ENCODE data around the gene MMP8. TPM values are rescaled to one million over a fixed set of nuclear protein-coding genes. Genes with fewer than 3 reads are reported as not detected.

Gene MMP8
- polyA plus RNA-seq, 1 donor from 2014 or later, result not detected

DNA sequence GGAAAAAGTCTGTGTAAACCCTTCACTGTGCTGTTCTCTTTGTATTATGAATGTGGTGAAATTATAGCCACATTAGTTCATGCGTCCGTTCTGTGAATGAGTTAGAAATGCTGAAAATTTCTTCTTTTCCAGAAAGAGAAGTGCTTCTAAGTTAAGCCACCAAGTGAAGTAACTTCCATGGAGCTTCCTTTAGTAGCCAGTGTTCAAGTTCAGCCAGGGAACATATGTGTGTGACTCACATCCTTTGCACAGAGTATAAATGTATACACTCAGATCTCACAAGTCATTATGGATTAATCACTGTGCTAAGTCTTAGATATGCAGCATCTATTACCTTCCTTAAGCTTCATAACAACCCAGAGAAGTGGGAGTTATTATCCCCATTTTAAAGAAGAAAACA lies 3.1 kb upstream of the MMP8 start:
- no peak overlapping the region for H3K9ac ChIP-seq (ENCODE audit: low read length)
- H3K27ac ChIP-seq (ENCODE audit: low read length), result no peak overlapping the region
- H3K9me2 ChIP-seq (ENCODE audit: insufficient read depth, low read length), result no peaks in the 10 kb centered on the region
- no peaks in the 10 kb centered on the region for H3K36me3 ChIP-seq (ENCODE audit: insufficient read depth, low read length)
- H3K27me3 ChIP-seq (ENCODE audit: insufficient read depth, low read depth, low read length), result no peaks in the 10 kb centered on the region
- no peaks in the 10 kb centered on the region for H4K20me1 ChIP-seq (ENCODE audit: insufficient read depth)
- H2AFZ ChIP-seq (ENCODE audit: low read depth, low read length), result no peak overlapping the region
- no peak overlapping the region for H3K4me3 ChIP-seq (ENCODE audit: low read length)
- TF ChIP-seq EZH2 (IDR thresholded peaks at IDR 0.05; ENCODE audit: borderline replicate concordance, insufficient read depth, low read length, poor library complexity, severe bottlenecking), result no peak
- no peak for TF ChIP-seq SMC3 (conservative IDR thresholded peaks at IDR 0.05; ENCODE audit: poor library complexity)
- TF ChIP-seq RAD21 (conservative IDR thresholded peaks at IDR 0.05), result no peak
- TF ChIP-seq, protein P1, sequence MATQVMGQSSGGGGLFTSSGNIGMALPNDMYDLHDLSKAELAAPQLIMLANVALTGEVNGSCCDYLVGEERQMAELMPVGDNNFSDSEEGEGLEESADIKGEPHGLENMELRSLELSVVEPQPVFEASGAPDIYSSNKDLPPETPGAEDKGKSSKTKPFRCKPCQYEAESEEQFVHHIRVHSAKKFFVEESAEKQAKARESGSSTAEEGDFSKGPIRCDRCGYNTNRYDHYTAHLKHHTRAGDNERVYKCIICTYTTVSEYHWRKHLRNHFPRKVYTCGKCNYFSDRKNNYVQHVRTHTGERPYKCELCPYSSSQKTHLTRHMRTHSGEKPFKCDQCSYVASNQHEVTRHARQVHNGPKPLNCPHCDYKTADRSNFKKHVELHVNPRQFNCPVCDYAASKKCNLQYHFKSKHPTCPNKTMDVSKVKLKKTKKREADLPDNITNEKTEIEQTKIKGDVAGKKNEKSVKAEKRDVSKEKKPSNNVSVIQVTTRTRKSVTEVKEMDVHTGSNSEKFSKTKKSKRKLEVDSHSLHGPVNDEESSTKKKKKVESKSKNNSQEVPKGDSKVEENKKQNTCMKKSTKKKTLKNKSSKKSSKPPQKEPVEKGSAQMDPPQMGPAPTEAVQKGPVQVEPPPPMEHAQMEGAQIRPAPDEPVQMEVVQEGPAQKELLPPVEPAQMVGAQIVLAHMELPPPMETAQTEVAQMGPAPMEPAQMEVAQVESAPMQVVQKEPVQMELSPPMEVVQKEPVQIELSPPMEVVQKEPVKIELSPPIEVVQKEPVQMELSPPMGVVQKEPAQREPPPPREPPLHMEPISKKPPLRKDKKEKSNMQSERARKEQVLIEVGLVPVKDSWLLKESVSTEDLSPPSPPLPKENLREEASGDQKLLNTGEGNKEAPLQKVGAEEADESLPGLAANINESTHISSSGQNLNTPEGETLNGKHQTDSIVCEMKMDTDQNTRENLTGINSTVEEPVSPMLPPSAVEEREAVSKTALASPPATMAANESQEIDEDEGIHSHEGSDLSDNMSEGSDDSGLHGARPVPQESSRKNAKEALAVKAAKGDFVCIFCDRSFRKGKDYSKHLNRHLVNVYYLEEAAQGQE (IDR thresholded peaks at IDR 0.05; ENCODE audit: borderline replicate concordance), result no peak
- no peak for TF ChIP-seq POLR2AphosphoS5 (IDR thresholded peaks at IDR 0.05)
- no peak for TF ChIP-seq MXI1 (conservative IDR thresholded peaks at IDR 0.05; ENCODE audit: poor library complexity, severe bottlenecking)
- TF ChIP-seq, protein P2, sequence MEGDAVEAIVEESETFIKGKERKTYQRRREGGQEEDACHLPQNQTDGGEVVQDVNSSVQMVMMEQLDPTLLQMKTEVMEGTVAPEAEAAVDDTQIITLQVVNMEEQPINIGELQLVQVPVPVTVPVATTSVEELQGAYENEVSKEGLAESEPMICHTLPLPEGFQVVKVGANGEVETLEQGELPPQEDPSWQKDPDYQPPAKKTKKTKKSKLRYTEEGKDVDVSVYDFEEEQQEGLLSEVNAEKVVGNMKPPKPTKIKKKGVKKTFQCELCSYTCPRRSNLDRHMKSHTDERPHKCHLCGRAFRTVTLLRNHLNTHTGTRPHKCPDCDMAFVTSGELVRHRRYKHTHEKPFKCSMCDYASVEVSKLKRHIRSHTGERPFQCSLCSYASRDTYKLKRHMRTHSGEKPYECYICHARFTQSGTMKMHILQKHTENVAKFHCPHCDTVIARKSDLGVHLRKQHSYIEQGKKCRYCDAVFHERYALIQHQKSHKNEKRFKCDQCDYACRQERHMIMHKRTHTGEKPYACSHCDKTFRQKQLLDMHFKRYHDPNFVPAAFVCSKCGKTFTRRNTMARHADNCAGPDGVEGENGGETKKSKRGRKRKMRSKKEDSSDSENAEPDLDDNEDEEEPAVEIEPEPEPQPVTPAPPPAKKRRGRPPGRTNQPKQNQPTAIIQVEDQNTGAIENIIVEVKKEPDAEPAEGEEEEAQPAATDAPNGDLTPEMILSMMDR (IDR thresholded peaks at IDR 0.05; ENCODE audit: poor library complexity, severe bottlenecking), result no peak
- no peak for TF ChIP-seq TAF1 (IDR thresholded peaks at IDR 0.05; ENCODE audit: low read depth)
- no peak for TF ChIP-seq EP300 (conservative IDR thresholded peaks at IDR 0.05; ENCODE audit: poor library complexity, severe bottlenecking)
- no peaks in the 10 kb centered on the region for H3K79me2 ChIP-seq (replicated peaks; ENCODE audit: insufficient read depth, low read length)
- H3F3A ChIP-seq (ENCODE audit: insufficient read depth, low read length, poor library complexity, severe bottlenecking), result no peaks in the 10 kb centered on the region
- H3K4me2 ChIP-seq (ENCODE audit: low read length), result no peak overlapping the region
- H3K9me3 ChIP-seq (ENCODE audit: low read length), result no peaks in the 10 kb centered on the region

DNA sequence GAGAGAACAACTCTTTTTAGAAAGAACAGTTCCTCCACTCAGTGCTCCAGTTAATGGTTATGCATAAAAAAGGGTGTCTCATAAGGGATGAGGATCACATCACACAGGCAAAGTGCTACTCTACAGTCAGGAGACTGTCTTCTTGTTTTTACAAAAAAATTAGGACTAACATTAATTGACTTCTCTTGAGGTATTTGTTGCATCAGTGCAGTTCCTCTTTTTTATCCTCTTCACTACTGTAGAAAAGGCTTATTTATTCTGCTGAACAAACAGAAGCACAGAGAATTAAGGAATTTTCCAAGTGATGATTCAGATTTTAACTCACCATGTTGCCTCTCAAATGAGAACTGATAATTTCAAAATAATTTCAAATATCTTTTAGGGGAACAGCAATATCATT lies 1.9 kb downstream of the MMP8 start:
- Histone ChIP-seq H3K9ac (ENCODE audit: low read length) (no peak overlapping the region), H2AFZ (ENCODE audit: low read depth, low read length) (no peak overlapping the region), H3F3A (ENCODE audit: insufficient read depth, low read length, poor library complexity, severe bottlenecking) (no peaks in the 10 kb centered on the region), H3K27ac (ENCODE audit: low read length) (no peak overlapping the region), H3K9me2 (ENCODE audit: insufficient read depth, low read length) (no peaks in the 10 kb centered on the region), H3K27me3 (ENCODE audit: insufficient read depth, low read depth, low read length) (no peaks in the 10 kb centered on the region), H3K4me2 (ENCODE audit: low read length) (no peak overlapping the region), H3K9me3 (ENCODE audit: low read length) (no peaks in the 10 kb centered on the region), H3K79me2 (replicated peaks; ENCODE audit: insufficient read depth, low read length) (no peaks in the 10 kb centered on the region), H3K4me3 (ENCODE audit: low read length) (no peak overlapping the region), H3K36me3 (ENCODE audit: insufficient read depth, low read length) (no peaks in the 10 kb centered on the region), H4K20me1 (ENCODE audit: insufficient read depth) (no peaks in the 10 kb centered on the region)
- TF ChIP-seq RAD21 (conservative IDR thresholded peaks at IDR 0.05) (no peak), EP300 (conservative IDR thresholded peaks at IDR 0.05; ENCODE audit: poor library complexity, severe bottlenecking) (no peak), MXI1 (conservative IDR thresholded peaks at IDR 0.05; ENCODE audit: poor library complexity, severe bottlenecking) (no peak), EZH2 (IDR thresholded peaks at IDR 0.05; ENCODE audit: borderline replicate concordance, insufficient read depth, low read length, poor library complexity, severe bottlenecking) (no peak), SMC3 (conservative IDR thresholded peaks at IDR 0.05; ENCODE audit: poor library complexity) (no peak), POLR2AphosphoS5 (IDR thresholded peaks at IDR 0.05) (no peak), TAF1 (IDR thresholded peaks at IDR 0.05; ENCODE audit: low read depth) (no peak)
- TF ChIP-seq, protein P1 (IDR thresholded peaks at IDR 0.05; ENCODE audit: borderline replicate concordance), result no peak
- TF ChIP-seq, protein P2 (IDR thresholded peaks at IDR 0.05; ENCODE audit: poor library complexity, severe bottlenecking), result no peak
